ENCODE results near the gene SNX24. TPM values are rescaled to one million over a fixed set of nuclear protein-coding genes. Genes with fewer than 3 reads are reported as not detected.

SNX24 gene
- total RNA-seq, 2 experiments from 2014 or later, result 3.2 to 3.4 TPM

GRCh38 chr5:122880749-122881148 lies 35.3 kb downstream of the SNX24 start:
- no peak overlapping the region for H3K4me3 Mint-ChIP-seq
- H3K27ac Mint-ChIP-seq, result no peak overlapping the region
- DNase-seq (no peak), ATAC-seq (ENCODE audit: low read depth) (no peak)
- POLR2A ChIA-PET, result no interaction called here
- peaks cover 5% of the 10 kb centered on the region for H3K4me1 Mint-ChIP-seq
- H3K36me3 Mint-ChIP-seq, result no peaks in the 10 kb centered on the region
- H3K27me3 Mint-ChIP-seq, result no peaks in the 10 kb centered on the region
- no peaks in the 10 kb centered on the region for H3K9me3 Mint-ChIP-seq

- peaks cover 2% of the 10 kb centered on the region for H3K4me1 Mint-ChIP-seq
- H3K27ac Mint-ChIP-seq, result no peak overlapping the region
- no peak for DNase-seq
- no peak overlapping the region for H3K4me3 Mint-ChIP-seq
- no peaks in the 10 kb centered on the region for H3K36me3 Mint-ChIP-seq
- ATAC-seq (ENCODE audit: low read depth), result no peak
- no peaks in the 10 kb centered on the region for H3K27me3 Mint-ChIP-seq
- POLR2A ChIA-PET, result no interaction called here
- H3K9me3 Mint-ChIP-seq, result no peaks in the 10 kb centered on the region
Observed at GRCh38 chr5:122882831-122883230, 37.4 kb downstream of the SNX24 start.

GRCh38 chr5:122885045-122885517 lies 39.7 kb downstream of the SNX24 start:
- no peak for DNase-seq
- H3K27me3 Mint-ChIP-seq, result no peaks in the 10 kb centered on the region
- no peak overlapping the region for H3K27ac Mint-ChIP-seq
- POLR2A ChIA-PET, result no interaction called here
- no peak overlapping the region for H3K4me3 Mint-ChIP-seq
- peaks cover 2% of the 10 kb centered on the region for H3K4me1 Mint-ChIP-seq
- H3K36me3 Mint-ChIP-seq, result no peaks in the 10 kb centered on the region
- ATAC-seq (ENCODE audit: low read depth), result no peak
- H3K9me3 Mint-ChIP-seq, result no peaks in the 10 kb centered on the region

- Mint-ChIP-seq H3K36me3 (no peaks in the 10 kb centered on the region), H3K27ac (no peak overlapping the region), H3K4me1 (peaks cover 2% of the 10 kb centered on the region), H3K4me3 (no peak overlapping the region), H3K27me3 (no peaks in the 10 kb centered on the region), H3K9me3 (no peaks in the 10 kb centered on the region)
- ATAC-seq (ENCODE audit: low read depth) (no peak), DNase-seq (no peak)
- POLR2A ChIA-PET, result no interaction called here
Observed at GRCh38 chr5:122885891-122886290, 40.5 kb downstream of the SNX24 start.

- ATAC-seq (ENCODE audit: low read depth), result no peak
Observed at GRCh38 chr5:122895141-122895540, 49.7 kb downstream of the SNX24 start.

GRCh38 chr5:122896598-122897282 lies 51.3 kb downstream of the SNX24 start:
- DNase-seq, result no peak
- Mint-ChIP-seq H3K27me3 (peaks cover 4% of the 10 kb centered on the region), H3K36me3 (no peaks in the 10 kb centered on the region), H3K4me3 (no peak overlapping the region), H3K9me3 (no peaks in the 10 kb centered on the region), H3K27ac (no peak overlapping the region), H3K4me1 (no peaks in the 10 kb centered on the region)
- POLR2A ChIA-PET, result no interaction called here
- ATAC-seq (ENCODE audit: low read depth), result no peak

More at GRCh38 chr5:122895141-122895540, 49.7 kb downstream of the SNX24 start:
- no peak overlapping the region for H3K4me3 Mint-ChIP-seq
- no peaks in the 10 kb centered on the region for H3K4me1 Mint-ChIP-seq
- no peak overlapping the region for H3K27ac Mint-ChIP-seq
- no peaks in the 10 kb centered on the region for H3K9me3 Mint-ChIP-seq
- DNase-seq, result no peak
- peaks cover 4% of the 10 kb centered on the region for H3K27me3 Mint-ChIP-seq
- H3K36me3 Mint-ChIP-seq, result no peaks in the 10 kb centered on the region
- POLR2A ChIA-PET, result no interaction called here

GRCh38 chr5:122897283-122897602 lies 51.8 kb downstream of the SNX24 start:
- H3K27me3 Mint-ChIP-seq, result peaks cover 4% of the 10 kb centered on the region
- no peak for ATAC-seq (ENCODE audit: low read depth)
- DNase-seq, result no peak
- no peaks in the 10 kb centered on the region for H3K36me3 Mint-ChIP-seq
- H3K27ac Mint-ChIP-seq, result no peak overlapping the region
- POLR2A ChIA-PET, result no interaction called here
- H3K4me1 Mint-ChIP-seq, result peaks cover 5% of the 10 kb centered on the region
- H3K9me3 Mint-ChIP-seq, result no peaks in the 10 kb centered on the region
- H3K4me3 Mint-ChIP-seq, result no peak overlapping the region

- ATAC-seq (ENCODE audit: low read depth) (no peak), DNase-seq (no peak)
- Mint-ChIP-seq H3K4me1 (peaks cover 12% of the 10 kb centered on the region), H3K27ac (no peak overlapping the region), H3K9me3 (no peaks in the 10 kb centered on the region), H3K36me3 (no peaks in the 10 kb centered on the region), H3K27me3 (peaks cover 10% of the 10 kb centered on the region), H3K4me3 (no peak overlapping the region)
- POLR2A ChIA-PET, result no interaction called here
Observed at GRCh38 chr5:122901346-122901745, 55.9 kb downstream of the SNX24 start.

GRCh38 chr5:122902263-122902662 lies 56.9 kb downstream of the SNX24 start:
- H3K27ac Mint-ChIP-seq, result no peak overlapping the region
- H3K36me3 Mint-ChIP-seq, result no peaks in the 10 kb centered on the region
- peaks cover 10% of the 10 kb centered on the region for H3K27me3 Mint-ChIP-seq
- POLR2A ChIA-PET, result no interaction called here
- no peaks in the 10 kb centered on the region for H3K9me3 Mint-ChIP-seq
- no peak for DNase-seq
- ATAC-seq (ENCODE audit: low read depth), result no peak
- peaks cover 12% of the 10 kb centered on the region for H3K4me1 Mint-ChIP-seq
- no peak overlapping the region for H3K4me3 Mint-ChIP-seq

- DNase-seq (no peak), ATAC-seq (ENCODE audit: low read depth) (no peak)
- H3K4me1 Mint-ChIP-seq, result peaks cover 12% of the 10 kb centered on the region
- H3K4me3 Mint-ChIP-seq, result no peak overlapping the region
- H3K9me3 Mint-ChIP-seq, result no peaks in the 10 kb centered on the region
- H3K27ac Mint-ChIP-seq, result no peak overlapping the region
- POLR2A ChIA-PET, result no interaction called here
- H3K27me3 Mint-ChIP-seq, result peaks cover 6% of the 10 kb centered on the region
- H3K36me3 Mint-ChIP-seq, result no peaks in the 10 kb centered on the region
Observed at GRCh38 chr5:122906768-122907167, 61.4 kb downstream of the SNX24 start.

- Mint-ChIP-seq H3K27me3 (peaks cover 6% of the 10 kb centered on the region), H3K27ac (no peak overlapping the region), H3K36me3 (no peaks in the 10 kb centered on the region), H3K9me3 (no peaks in the 10 kb centered on the region), H3K4me3 (no peak overlapping the region), H3K4me1 (peaks cover 7% of the 10 kb centered on the region)
- ATAC-seq (ENCODE audit: low read depth) (no peak), DNase-seq (no peak)
- POLR2A ChIA-PET, result no interaction called here
Observed at GRCh38 chr5:122907276-122907675, 61.9 kb downstream of the SNX24 start.

GRCh38 chr5:122908108-122908507 lies 62.7 kb downstream of the SNX24 start:
- DNase-seq (no peak), ATAC-seq (ENCODE audit: low read depth) (no peak)
- Mint-ChIP-seq H3K27ac (no peak overlapping the region), H3K36me3 (no peaks in the 10 kb centered on the region), H3K9me3 (no peaks in the 10 kb centered on the region), H3K27me3 (peaks cover 6% of the 10 kb centered on the region), H3K4me1 (no peaks in the 10 kb centered on the region), H3K4me3 (no peak overlapping the region)
- POLR2A ChIA-PET, result no interaction called here

GRCh38 chr5:122908662-122909061 lies 63.2 kb downstream of the SNX24 start:
- DNase-seq, result no peak
- Mint-ChIP-seq H3K9me3 (no peaks in the 10 kb centered on the region), H3K27ac (no peak overlapping the region), H3K27me3 (peaks cover 6% of the 10 kb centered on the region), H3K4me3 (no peak overlapping the region), H3K4me1 (no peaks in the 10 kb centered on the region), H3K36me3 (no peaks in the 10 kb centered on the region)
- POLR2A ChIA-PET, result no interaction called here
- ATAC-seq (ENCODE audit: low read depth), result no peak

GRCh38 chr5:122909470-122910100 lies 64.2 kb downstream of the SNX24 start:
- no peak for DNase-seq
- no peaks in the 10 kb centered on the region for H3K9me3 Mint-ChIP-seq
- no peak overlapping the region for H3K27ac Mint-ChIP-seq
- no peaks in the 10 kb centered on the region for H3K4me1 Mint-ChIP-seq
- H3K36me3 Mint-ChIP-seq, result no peaks in the 10 kb centered on the region
- POLR2A ChIA-PET, result no interaction called here
- ATAC-seq (ENCODE audit: low read depth), result no peak
- peaks cover 6% of the 10 kb centered on the region for H3K27me3 Mint-ChIP-seq
- no peak overlapping the region for H3K4me3 Mint-ChIP-seq

All from activated naive CD8-positive, alpha-beta T cell treated with anti-CD3 and anti-CD28 coated beads, Interleukin-2, amount 10 ng/mL, durations not matched to agents 7 days and 5 days (primary cell).